ENCODE results near the gene CAPRIN1.

CAPRIN1 gene

GRCh38 chr11:34149274-34149673 is 97.7 kb downstream of the CAPRIN1 start:
- H3K36me3 ChIP-seq (ENCODE audit: insufficient read depth) = peaks cover 7% of the 10 kb centered on the region; the same call in 1 of the 2 replicates

GRCh38 chr11:34149786-34150185 is 98.3 kb downstream of the CAPRIN1 start:
- TF ChIP-seq CTCF (conservative IDR thresholded peaks at IDR 0.05; ENCODE audit: low read depth, low read length) = peak; percentile 34; the same call in 1 of the 2 replicates
- Histone ChIP-seq H3K4me2 (no peak overlapping the region), H3K4me3 (IDR thresholded peaks at IDR 0.05; ENCODE audit: insufficient read depth, low read depth, low read length) (no peak overlapping the region), H4K20me1 (ENCODE audit: insufficient read depth) (no peaks in the 10 kb centered on the region), H3K36me3 (ENCODE audit: insufficient read depth) (peaks cover 7% of the 10 kb centered on the region; the same call in 1 of the 2 replicates), H2AFZ (ENCODE audit: low read depth) (no peak overlapping the region), H3K27me3 (ENCODE audit: insufficient read depth, low read depth) (no peaks in the 10 kb centered on the region), H3K4me1 (ENCODE audit: low read depth, poor library complexity, severe bottlenecking) (no peaks in the 10 kb centered on the region), H3K27ac (no peak overlapping the region), H3K79me2 (ENCODE audit: insufficient read depth, low read depth) (no peaks in the 10 kb centered on the region), H3K9ac (no peak overlapping the region)

More at GRCh38 chr11:34149274-34149673, 97.7 kb downstream of the CAPRIN1 start:
- H4K20me1 ChIP-seq (ENCODE audit: insufficient read depth) = no peaks in the 10 kb centered on the region
- no peak overlapping the region for H3K4me3 ChIP-seq (IDR thresholded peaks at IDR 0.05; ENCODE audit: insufficient read depth, low read depth, low read length)
- no peak overlapping the region for H3K27ac ChIP-seq
- H2AFZ ChIP-seq (ENCODE audit: low read depth) = no peak overlapping the region
- no peak overlapping the region for H3K9ac ChIP-seq
- no peak for TF ChIP-seq CTCF (conservative IDR thresholded peaks at IDR 0.05; ENCODE audit: low read depth, low read length)
- H3K4me2 ChIP-seq = no peak overlapping the region
- no peaks in the 10 kb centered on the region for H3K27me3 ChIP-seq (ENCODE audit: insufficient read depth, low read depth)
- H3K79me2 ChIP-seq (ENCODE audit: insufficient read depth, low read depth) = no peaks in the 10 kb centered on the region
- no peaks in the 10 kb centered on the region for H3K4me1 ChIP-seq (ENCODE audit: low read depth, poor library complexity, severe bottlenecking)

DNA sequence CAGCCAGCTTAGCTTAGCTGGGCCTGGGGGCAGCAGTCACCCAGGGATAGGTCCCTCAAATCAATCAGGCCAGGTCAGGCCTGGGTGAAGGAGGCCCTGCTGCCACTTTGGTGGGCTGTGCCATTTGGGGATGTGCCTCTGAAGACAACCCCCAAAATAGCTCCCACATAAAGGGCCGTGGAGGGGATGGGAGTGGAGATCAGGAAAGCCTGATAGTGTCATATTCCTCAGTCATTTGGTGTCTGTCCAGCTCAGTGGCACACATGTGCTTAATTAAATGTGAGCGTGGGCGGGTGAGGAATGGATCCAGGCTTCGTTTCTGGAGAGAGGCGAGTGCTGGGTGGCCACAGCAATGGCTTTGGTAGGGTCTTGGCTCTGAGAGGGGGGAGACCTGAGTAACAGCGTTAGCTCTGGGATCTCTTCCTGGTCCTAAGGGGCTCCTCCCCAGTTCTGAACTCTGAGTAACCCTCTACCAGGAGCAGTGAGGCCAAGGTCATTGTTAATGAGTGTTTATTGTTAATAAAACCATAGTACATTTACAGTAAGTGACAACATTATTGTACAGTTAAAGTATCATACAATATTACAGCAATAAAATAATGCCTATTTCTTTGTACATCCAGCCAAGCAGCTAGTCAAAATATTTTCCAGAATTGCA is 99.1 kb downstream of the CAPRIN1 start:
- Histone ChIP-seq H3K4me3 (IDR thresholded peaks at IDR 0.05; ENCODE audit: insufficient read depth, low read depth, low read length) (no peak overlapping the region), H3K4me1 (ENCODE audit: low read depth, poor library complexity, severe bottlenecking) (no peaks in the 10 kb centered on the region), H3K79me2 (ENCODE audit: insufficient read depth, low read depth) (no peaks in the 10 kb centered on the region), H3K27ac (no peak overlapping the region), H3K4me2 (no peak overlapping the region), H4K20me1 (ENCODE audit: insufficient read depth) (no peaks in the 10 kb centered on the region), H3K36me3 (ENCODE audit: insufficient read depth) (peaks cover 6% of the 10 kb centered on the region; the same call in 1 of the 2 replicates), H3K27me3 (ENCODE audit: insufficient read depth, low read depth) (no peaks in the 10 kb centered on the region), H2AFZ (ENCODE audit: low read depth) (no peak overlapping the region), H3K9ac (no peak overlapping the region)
- no peak for TF ChIP-seq CTCF (conservative IDR thresholded peaks at IDR 0.05; ENCODE audit: low read depth, low read length)

All from KMS-11 (cell line).